Measurements from ENCODE around the gene CRB3.

- TF ChIP-seq EP300 (IDR thresholded peaks at IDR 0.05; ENCODE audit: low read depth) (no peak), CTCF (IDR thresholded peaks at IDR 0.05) (no peak), POLR2A (IDR thresholded peaks at IDR 0.05) (no peak), POLR2AphosphoS5 (IDR thresholded peaks at IDR 0.05) (no peak)
Observed at GRCh38 chr19:6466526-6467248, 2.6 kb downstream of the CRB3 start.
